NOMO-1 (cell line): ENCODE data around the gene KLHL36.
"Not testable (repeated sequence)": the region's sequence is repeated elsewhere in the genome, so short reads cannot be mapped to it uniquely, and the experiment has no call there.

ENCODE experiments used
- DNase-seq, 2 experiments: peaks; one replicate each; lab custom pipeline; 2025; ENCODE audit not compliant: unreplicated experiment in 2 of 2; lab: John Stamatoyannopoulos, UW

The KLHL36 gene

DNA sequence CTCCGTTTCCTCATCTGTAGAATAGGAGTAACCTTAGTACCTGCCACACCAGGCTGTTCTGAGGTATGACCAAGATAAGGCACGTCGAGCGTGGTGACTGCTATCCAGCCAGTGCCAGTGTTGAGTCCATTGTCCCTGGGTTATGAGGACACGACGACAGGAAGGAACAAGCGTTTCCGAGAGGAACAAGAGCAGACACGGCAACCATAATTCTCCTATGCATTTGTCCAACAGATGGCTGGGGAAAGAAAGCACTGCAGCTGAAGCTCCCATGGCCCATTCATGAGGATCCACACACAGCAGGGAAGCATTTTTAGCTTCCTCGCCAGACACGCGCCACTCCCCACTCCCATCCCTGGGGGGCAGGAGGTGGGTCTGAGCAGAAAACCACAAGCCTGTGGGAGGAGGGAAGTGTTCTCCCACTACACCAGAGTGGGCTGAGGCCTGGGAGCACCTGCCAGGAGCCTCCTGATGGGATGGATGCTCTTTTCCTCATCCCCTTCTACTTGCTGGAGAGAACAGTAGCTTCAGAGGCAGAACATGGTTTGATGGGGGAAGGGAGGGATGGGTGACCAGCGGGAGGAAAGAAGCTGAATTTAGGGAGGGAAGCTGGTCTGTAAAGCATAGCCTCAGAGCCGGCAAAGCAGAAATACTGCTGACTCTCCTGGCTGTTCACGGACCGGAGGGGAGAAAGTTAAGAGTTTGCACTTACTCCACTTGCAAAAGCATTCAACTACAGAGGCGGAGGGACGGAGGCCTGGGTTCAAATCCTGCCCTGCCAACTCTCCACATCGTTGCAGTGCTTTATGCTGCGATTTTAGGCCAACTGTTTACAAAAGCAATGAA, 33.1 kb upstream of the KLHL36 start:
- DNase-seq: no peak

DNA sequence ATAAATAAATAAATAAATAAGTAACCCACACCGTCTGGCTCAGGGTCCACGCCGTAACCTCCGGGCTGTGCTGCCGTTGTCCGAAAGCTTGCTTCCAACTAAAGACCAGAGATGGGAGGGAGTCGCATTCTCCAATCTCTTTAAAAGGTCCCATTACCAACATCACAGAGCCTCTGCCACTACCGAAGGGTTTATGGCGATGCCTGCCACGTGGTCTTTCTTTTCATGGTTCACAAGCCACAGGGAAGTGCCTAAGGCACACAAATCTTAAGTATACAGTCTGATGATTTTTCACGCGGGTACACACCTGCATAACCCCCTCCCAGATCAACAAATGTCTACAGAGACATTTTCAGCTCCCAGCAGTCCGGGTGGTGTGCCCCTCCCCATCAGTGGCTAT, 31.8 kb upstream of the KLHL36 start:
- DNase-seq: peak in 1 of 2 experiments; percentile 33

DNA sequence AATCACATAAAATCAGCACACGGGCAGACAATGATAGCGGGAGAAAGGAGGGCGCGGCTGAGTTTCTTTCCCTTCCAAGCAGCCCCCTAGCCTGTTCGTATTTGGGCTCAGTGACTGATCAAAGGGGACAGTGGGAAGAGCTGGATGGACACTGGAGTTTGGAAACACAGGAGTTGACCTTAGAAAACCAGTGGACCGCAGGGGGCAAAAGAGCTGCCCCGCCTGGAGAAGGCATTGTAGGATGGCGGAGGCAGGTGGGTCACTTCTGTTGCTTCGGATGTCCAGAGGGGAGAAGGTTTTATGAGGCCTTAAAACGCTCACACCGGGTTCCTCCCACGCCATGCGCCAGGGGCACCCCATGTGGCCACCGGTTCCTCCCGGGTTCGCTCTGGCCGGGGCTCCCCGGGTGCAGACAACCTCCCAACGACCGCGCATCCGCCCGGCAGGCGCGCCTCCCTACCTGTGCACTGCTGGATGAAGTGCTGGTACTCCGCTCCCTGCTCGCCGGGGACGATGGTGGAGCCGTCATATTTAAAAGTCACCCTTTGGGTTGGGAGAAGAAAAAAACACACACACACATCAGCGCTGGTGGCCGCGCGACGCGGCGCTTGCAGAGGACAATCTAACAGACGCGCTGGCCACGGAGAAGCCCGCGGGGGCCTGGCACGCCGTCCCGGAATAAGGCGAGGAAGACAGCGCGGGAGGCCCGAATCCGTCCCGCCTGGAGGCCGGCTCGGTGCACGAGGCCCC, 31.1 kb upstream of the KLHL36 start:
- DNase-seq: no peak

DNA sequence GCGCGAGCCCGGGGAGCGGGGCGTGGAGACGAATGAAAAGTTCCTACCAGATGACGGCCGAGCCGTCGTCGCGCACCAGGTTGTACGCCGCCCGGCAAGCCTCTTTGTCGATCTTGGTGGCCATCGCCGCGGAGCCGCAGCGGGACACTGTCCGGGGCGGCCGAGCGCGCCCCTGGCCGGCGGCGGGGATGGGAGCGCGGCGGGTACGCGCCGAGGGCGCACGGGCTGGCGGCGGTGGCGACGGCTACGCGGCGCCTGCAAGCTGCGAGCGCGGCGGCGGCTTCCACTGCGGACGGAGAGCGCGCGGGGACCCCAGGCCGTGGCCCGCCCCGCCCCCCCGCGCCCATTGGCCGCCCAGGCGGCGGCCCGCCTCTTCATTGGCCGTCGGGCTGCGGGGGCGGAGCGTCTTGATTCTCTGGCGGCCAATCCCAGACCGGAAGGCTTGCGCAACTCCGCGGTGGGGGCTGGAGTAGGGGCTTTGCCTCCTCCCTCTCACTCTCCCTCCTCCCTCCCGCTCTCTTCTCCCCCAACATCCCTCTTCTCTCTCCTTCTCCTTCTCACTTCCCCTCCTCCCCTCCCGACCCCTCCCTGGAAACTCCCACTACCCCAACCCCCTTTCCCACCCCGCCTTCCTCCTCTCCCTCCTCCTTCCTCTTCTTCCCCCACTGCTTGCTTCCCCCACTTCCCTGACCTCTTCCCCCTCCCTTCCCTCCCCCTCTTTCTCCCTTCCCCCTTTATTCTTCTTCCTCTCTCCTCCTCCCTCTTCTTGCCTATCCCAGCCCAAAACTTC, 30.3 kb upstream of the KLHL36 start, which contains the start of gene COTL1:
TSS of gene COTL1 (minus strand) at position 288 of the 790 bp plus-strand sequence. CDS start at position 124, 164 bp downstream.
- peak; percentile 90 to 99 for DNase-seq

DNA sequence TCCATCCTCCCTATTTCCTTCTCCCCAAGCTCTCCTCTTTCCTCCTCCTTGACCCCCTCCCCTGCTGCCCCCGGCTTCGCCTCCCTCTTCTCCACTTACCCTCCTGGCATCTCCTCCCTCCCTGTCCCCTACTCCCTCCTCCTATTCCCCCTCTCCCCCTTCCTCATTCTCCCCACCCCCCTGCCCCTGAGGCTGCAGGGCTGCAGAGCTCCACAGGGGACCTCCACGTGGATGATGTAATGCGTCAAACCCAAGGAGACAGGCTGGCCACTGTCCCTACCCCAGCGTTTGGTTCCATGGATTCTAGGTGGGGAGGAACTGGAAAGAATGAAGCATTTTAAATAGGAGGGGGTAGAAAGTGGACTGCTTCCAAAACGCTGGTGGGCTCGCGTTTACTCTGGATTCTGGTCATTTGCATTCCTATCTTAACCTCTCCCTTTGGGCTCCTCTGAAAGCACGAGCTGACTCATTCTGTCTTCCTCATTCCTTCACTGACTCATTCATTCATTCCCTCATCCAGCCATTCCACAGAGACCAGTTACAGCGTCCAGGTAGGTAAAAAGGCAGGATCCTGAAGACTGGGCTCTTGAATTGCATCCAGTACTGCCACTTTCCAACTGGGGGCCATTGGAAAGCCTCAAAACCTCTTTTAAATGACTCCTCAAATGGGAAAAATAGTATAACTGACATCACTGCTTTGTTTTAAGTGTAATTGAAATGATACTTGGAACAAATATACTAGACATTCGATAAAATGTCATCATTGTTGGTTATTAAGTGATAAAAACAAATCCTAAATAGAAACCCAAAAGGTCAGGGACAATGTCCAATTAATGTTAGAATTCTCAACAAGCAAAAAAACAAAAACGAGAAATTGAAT, 29.5 kb upstream of the KLHL36 start:
- peak; percentile 35 to 43 for DNase-seq

DNA sequence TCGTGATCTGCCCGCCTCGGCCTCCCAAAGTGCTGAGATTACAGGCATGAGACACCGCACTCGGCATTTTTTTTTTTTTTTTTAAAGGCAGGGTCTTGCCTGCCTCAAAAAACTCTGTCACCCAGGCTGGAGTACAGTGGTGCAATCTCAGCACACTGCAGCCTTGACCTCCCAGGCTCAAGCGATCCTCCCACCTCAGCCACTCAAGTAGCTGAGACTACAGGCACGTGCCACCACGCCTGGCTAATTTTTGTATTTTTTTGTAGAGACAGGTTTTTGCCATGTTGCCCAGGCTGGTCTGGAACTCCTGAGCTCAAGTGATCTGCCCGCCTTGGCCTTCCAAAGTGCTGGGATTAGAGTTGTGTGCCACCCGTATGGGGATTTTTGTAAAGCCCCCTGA, 27.4 kb upstream of the KLHL36 start:
- not testable (repeated sequence) for DNase-seq

DNA sequence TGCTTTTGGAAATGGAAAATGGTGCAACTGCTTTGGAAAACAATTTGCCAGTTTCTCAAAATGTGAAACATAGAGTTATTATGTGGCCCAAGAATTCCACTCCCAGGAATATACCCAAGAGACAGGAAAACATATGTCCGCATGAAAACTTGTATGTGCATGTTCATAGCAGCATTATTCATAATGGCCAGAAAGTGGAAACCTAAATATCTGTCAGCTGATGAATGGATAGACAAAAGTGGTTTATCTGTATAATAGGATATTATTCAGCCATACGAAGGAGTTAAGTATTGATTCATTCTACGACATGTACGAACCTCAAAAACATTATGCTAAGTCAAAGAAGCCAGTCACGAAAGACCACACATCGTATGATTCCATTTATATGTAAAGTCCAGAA, 22.8 kb upstream of the KLHL36 start:
- no peak for DNase-seq

DNA sequence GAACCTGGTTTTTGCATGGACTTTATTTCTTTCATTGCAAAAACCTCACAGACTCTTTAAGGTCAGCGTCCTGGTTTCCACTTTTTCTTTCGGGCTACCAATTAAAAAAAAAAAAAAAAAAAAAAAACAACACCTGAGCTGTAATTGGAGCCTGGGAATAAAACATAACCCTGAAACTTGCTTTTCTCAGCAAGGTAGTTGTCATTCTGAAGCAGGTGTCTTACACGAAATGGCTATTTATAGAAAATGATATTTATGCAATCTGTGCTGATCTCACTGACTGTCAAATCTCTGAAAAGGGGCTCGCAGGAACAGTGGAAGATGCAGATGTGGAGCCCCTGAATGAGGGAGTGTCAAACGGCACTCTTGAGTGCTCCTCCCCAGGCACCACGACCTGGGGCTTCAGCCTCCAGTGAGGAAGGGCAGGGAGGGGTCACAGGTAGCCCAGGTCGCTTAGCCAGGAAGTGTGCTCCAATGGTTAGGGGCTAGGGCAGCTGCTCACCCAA, 20.0 kb upstream of the KLHL36 start:
- no peak for DNase-seq

DNA sequence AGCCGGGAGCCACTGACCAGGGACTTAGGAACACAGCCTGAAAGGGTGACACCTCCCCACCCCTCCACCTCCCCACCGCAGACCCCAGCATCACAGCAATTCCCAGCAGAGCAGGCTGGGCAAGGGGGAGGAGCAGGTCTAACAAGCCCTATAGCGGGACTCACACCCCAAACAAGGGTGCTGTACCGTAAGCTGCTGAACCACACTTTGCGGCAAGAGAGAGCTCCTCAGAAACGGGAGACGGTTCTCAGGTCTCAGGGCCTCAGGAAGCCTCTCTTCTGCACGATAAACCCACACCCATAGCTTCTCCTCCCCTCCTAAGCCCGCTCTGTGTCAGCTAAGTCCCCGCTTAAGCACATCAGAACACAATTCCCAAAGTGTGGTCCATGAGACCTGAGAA, 18.7 kb upstream of the KLHL36 start:
- DNase-seq: no peak

DNA sequence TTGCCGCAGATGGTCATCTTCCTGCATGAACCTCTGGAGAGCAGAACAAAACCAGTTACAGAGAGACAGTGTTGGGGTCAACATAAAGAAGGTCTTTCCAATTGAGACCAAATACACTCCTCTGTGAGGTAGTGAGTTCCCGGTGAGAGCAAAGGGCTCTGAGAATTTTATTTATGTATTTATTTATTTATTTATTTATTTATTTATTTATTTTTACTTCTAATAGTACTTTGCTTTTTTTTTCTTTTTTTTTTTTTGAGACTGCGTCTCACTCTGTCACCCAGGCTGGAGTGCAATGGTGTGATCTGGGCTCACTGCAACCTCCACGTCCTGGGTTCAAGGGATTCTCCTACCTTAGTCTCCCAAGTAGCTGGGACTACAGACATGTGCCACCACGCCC, 18.3 kb upstream of the KLHL36 start:
- DNase-seq: no peak

DNA sequence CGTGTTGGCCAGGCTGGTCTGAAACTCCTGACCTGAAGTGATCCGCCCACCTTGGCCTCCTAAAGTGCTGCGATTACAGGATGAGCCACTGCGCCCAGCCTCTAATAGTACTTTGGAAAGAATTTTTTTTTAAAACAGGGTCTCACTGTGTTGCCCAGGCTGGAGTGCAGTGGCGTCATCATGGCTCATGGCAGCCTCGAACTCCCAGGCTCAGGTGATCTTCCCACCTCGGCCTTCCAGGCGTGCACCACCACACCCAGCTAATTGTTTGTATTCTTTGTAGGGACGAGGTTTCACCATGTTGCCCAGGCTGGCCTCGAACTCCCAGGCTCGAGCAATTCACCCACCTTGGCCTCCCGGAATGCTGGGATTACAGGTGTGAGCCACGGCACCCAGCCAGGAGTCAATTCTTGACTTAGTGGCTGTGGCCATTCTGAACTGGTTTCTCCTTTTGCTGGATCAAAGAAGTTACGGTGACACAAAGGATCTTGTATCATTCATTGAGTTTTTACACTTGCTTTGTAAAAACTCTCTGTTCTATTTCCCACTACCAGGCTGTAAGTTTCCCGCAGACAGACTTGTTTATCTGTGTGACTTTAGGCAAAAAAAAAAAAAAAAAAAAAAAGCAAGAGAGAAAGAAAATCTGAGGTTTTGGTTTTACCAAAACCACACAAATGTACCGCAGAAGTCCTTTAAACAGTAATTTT, 17.7 kb upstream of the KLHL36 start:
- no peak for DNase-seq

DNA sequence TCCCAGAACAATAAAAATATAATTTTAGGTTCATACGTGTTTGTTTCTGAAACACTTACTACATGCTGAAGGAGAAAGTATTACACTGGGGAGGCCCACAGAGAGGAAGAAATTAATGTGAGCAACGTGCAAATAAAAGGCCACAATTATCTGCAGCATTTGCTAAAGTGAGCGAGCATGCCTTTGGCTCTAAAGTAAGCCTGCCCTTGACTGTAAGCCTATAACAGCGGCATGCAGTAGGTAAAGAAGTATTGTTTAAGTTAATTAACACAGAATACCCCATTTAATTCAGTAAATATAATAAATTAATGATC, 17.2 kb upstream of the KLHL36 start:
- no peak for DNase-seq

DNA sequence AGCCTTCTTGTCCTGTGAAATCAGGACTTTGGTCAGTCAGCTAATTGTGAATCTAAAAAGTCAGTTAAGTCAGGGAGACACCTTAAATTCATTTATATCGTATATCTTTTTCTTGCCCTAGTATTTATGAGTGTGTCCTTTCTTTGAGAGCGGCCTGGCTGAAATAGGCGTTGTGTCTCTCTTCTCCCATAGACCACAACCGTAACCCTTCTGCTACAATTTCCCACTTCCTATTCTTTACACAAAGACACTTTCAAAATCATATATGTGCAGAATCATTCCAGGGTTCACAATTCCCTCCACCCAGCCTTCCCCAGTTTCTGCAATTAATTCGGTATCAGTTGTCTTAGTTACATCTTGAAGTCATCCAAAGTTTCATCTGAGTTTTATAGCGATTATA, 16.4 kb upstream of the KLHL36 start:
- DNase-seq: peak in 1 of 2 experiments; percentile 66

DNA sequence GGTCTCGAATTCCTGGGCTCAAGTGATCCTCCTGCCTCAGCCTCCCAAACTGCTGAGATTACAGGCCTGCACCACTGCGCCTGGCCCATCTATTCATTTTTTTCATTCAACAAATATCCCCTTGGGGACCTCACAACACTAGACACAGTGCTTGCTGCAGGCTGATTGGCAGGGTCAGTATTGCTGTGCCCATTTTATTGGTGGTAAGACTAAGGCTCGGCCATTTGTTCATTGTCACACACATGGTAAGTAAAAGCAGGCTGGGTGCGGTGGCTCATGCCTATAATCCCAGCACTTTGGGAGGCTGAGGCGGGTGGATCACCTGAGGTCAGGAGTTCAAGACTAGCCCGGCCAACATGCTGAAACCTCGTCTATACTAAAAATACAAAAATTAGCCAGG, 15.4 kb upstream of the KLHL36 start:
- not testable (repeated sequence) for DNase-seq

DNA sequence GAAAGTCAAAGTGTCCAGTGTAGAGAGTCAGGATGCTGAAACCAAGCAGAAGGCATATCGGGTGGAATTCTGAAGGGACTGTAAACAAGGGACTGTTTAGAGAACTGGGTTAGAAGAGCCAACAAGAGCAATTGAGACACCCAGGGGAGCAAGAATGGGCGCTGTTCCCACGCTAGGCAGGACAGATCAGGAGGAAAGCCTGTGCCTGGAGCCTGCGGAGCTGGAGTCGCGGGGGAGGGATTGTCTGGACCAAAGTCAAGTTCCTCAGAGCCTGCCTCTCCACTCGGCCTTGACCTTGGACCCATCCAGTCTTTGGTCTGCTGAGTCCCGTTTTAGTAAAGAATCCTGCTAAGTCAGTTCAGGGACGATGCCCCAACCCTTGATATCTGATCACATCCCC, 14.7 kb upstream of the KLHL36 start:
- no peak for DNase-seq

DNA sequence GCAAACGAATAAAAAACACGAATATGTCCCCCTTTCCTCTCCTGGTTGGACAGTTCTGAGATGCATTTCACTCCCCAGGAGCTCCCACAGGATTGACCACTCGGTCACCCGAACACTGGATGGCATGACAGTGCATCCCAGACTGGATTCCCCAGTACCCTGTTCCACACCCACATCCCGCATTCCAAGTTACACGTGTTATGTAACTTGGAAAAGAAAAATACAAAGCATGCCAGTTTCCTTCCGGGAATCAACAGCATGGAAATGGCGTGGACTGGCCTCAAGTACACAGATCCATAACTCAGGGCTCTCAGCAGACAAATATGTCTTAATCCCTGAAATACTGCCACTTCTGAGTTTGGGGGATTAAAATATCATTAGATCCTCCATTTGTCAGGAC, 12.6 kb upstream of the KLHL36 start:
- DNase-seq: no peak

DNA sequence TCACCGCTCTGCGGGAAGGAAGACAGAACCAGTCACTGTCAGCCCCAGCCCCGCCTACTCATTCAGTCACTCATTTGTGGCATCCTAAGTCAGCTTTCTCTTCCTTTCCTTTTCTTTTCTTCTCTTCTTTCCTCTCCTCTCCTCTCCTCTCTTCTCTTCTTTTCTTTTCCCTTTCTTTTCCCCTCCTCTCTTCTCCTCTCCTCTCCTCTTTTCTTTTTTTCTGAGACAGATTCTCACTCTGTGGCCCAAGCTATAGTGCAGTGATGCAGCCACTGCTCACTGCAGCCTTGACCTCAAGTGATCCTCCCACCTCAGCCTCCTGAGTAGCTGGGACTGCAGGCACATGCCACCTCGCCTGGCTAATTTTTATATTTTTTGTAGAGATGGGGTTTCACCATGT, 10.6 kb upstream of the KLHL36 start:
- DNase-seq: no peak

DNA sequence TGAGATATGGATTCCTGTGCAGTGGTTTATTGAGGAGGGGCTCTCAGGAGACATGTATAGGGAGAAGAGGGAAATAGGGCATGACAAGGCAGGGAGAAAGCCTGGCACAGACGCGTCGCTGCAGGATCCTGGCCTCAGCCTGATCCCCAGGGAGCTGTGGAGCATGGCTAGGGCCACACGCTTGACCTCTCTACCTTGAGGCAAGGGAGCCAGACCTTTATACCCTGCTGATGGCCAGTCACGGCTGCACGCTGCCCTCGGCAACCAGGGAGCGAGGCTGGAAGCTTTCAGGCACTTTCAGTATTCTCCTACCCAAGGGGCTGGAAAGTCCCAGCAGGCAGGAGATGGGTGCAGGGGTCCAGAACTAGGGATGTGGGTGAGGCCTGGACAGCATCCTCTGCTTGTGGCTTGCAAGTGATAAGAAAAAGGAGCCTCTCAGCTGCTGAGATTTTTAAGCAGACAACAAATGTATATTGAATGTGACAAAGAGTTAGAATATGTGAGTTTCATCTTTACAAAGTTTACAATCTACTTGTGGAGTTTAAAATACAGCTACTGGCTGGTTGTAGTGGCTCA, 10.0 kb upstream of the KLHL36 start:
- no peak for DNase-seq

DNA sequence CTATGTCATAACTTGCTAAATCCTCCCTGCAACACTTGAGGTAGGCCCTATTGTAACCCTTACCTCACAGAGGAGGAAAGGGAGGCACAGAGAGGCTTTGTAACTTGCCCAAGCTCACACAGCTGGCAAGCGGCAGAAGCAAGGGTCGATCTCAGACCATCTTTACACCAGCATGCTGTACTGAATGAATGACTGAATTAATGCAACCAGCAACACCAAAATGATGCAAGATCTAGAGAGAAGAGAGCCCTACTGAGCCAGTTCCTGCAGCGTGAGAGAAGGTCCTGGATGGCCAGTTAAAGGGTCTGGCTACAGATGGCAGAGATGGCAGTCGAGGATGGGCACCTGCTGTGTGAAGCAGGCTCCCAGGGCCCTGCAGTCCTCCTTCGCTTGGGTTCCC, 8.2 kb upstream of the KLHL36 start:
- no peak for DNase-seq
